ENCODE data around the gene ADM2. TPM values are rescaled to one million over a fixed set of nuclear protein-coding genes. Genes with fewer than 3 reads are reported as not detected.

ADM2 gene
- under 0.01 and 1.3 TPM in 2 replicates for total RNA-seq

GRCh38 chr22:50481440-50482106 is at the start of gene ADM2:
Gene ADM2, plus strand, starts transcription at chr22:50481543. Its CDS starts 305 bp downstream, at chr22:50481848.

GRCh38 chr22:50474710-50475651 is 6.4 kb upstream of the ADM2 start, which contains the start of gene SBF1:
Gene SBF1, minus strand, starts transcription at chr22:50475035. Its CDS starts 195 bp downstream, at chr22:50474840.

GRCh38 chr22:50486561-50487289 is 5.4 kb downstream of the ADM2 start, which contains the start of gene MIOX:
Gene MIOX, plus strand, starts transcription at chr22:50486859. Its CDS starts 39 bp downstream, at chr22:50486898.

GRCh38 chr22:50507421-50507990 is 26.2 kb downstream of the ADM2 start, which contains the start of gene LMF2:
Gene LMF2, minus strand, starts transcription at chr22:50507702. Its CDS starts 27 bp downstream, at chr22:50507675.

GRCh38 chr22:50507991-50508884 is 26.9 kb downstream of the ADM2 start, which contains the start of gene NCAPH2:
Gene NCAPH2, plus strand, starts transcription at chr22:50508224. Its CDS starts 114 bp downstream, at chr22:50508338.

GRCh38 chr22:50525104-50525857 is 43.9 kb downstream of the ADM2 start, which contains the start of gene SCO2:
Gene SCO2, minus strand, starts transcription at chr22:50525598. Its CDS starts 1,187 bp downstream, at chr22:50524411.

GRCh38 chr22:50529897-50530579 is 48.7 kb downstream of the ADM2 start, which contains the start of gene TYMP:
Gene TYMP, minus strand, starts transcription at chr22:50530012. Its CDS starts 303 bp downstream, at chr22:50529709.

Other genes with a start within 250 kb of the ADM2 start
- gene TUBGCP6, start 236.5 kb upstream of the ADM2 start, total RNA-seq: 20.6 and 33.6 TPM in 2 replicates
- 12.9 and 20.6 TPM in 2 replicates for gene HDAC10, start 230.3 kb upstream of the ADM2 start, total RNA-seq
- 50.2 and 57.4 TPM in 2 replicates for gene MAPK12, start 219.9 kb upstream of the ADM2 start, total RNA-seq
- 17.5 and 22.9 TPM in 2 replicates for gene MAPK11, start 211.2 kb upstream of the ADM2 start, total RNA-seq
- 68.2 and 132 TPM in 2 replicates for gene PLXNB2, start 173.9 kb upstream of the ADM2 start, total RNA-seq
- gene DENND6B, start 154.5 kb upstream of the ADM2 start, total RNA-seq: 0.72 and 1.5 TPM in 2 replicates
- 63.4 and 63.5 TPM in 2 replicates for gene PPP6R2, start 138.2 kb upstream of the ADM2 start, total RNA-seq
- 42.6 and 68.2 TPM in 2 replicates for gene SBF1, start 6.5 kb upstream of the ADM2 start, total RNA-seq
- not detected in 2 replicates for gene MIOX, start 5.3 kb downstream of the ADM2 start, total RNA-seq
- 19.3 and 28.0 TPM in 2 replicates for gene LMF2, start 26.2 kb downstream of the ADM2 start, total RNA-seq
- 21.9 and 29.2 TPM in 2 replicates for gene NCAPH2, start 26.7 kb downstream of the ADM2 start, total RNA-seq
- 2.2 and 2.3 TPM in 2 replicates for gene SCO2, start 44.1 kb downstream of the ADM2 start, total RNA-seq
- gene TYMP, start 48.5 kb downstream of the ADM2 start, total RNA-seq: 3.2 and 20.4 TPM in 2 replicates
- gene KLHDC7B, start 64.4 kb downstream of the ADM2 start, total RNA-seq: not detected in 2 replicates
- not detected in 2 replicates for gene SYCE3, start 81.4 kb downstream of the ADM2 start, total RNA-seq
- gene CPT1B, start 96.9 kb downstream of the ADM2 start, total RNA-seq: 2.2 and 6.6 TPM in 2 replicates
- gene CHKB, start 101.3 kb downstream of the ADM2 start, total RNA-seq: 19.7 and 28.7 TPM in 2 replicates
- gene MAPK8IP2, start 119.2 kb downstream of the ADM2 start, total RNA-seq: 0.09 TPM in 2 replicates
- gene ARSA, start 146.6 kb downstream of the ADM2 start, total RNA-seq: 9.1 and 10.2 TPM in 2 replicates
- 20.7 and 21.5 TPM in 2 replicates for gene SHANK3, start 191.3 kb downstream of the ADM2 start, total RNA-seq

Measured in endothelial cell of coronary artery (primary cell).